SK-MEL-5 (cell line): Measurements from ENCODE around the gene PLXDC2. TPM values are rescaled to one million over a fixed set of nuclear protein-coding genes. Genes with fewer than 3 reads are reported as not detected.

Source experiments
- DNase-seq: peaks from one replicate; pipeline ENCODE4 v3.0.0-alpha.2; 2016; ENCODE audit warnings: low read depth, low spot score
- in situ Hi-C: cut with HindIII; loops from 2 replicates; pipeline ENCODE4 v1.10.0; 2016; ENCODE audit warnings: low sequenced_read_pairs, high pct_unique_total_duplicates, low pct_unique_long_range_greater_than_20kb
- total RNA-seq: library from RNA; depleted of rRNA; stranded (reverse); fragments of >200 nt; shearing (Covaris generic); gene quantifications from 2 replicates; pipeline ENCODE4 v1.2.3, GENCODE V29; 2014

The PLXDC2 gene
- total RNA-seq, 1 experiment from 2014 or later, result 0.03 TPM

DNA sequence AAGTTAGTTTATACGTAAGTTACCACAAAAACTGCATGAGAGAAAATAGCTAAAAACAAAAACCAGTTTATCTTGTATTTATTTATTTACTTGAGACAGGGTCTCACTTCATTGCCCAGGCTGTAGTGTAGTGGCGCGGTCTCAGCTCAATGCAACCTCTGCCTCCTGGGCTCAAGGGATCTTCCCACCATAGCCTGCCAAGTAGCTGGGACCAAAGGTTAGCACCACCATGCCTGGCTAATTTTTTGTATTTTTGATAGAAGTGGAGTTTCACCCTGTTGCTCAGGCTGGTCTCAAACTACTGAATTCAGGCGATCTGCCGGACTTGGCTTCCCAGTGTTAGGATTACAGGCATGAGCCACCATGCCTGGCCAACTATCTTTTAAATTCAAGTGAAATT lies 277.4 kb downstream of the PLXDC2 start:
- DNase-seq, result no peak
- in situ Hi-C loops, result no loop called here

DNA sequence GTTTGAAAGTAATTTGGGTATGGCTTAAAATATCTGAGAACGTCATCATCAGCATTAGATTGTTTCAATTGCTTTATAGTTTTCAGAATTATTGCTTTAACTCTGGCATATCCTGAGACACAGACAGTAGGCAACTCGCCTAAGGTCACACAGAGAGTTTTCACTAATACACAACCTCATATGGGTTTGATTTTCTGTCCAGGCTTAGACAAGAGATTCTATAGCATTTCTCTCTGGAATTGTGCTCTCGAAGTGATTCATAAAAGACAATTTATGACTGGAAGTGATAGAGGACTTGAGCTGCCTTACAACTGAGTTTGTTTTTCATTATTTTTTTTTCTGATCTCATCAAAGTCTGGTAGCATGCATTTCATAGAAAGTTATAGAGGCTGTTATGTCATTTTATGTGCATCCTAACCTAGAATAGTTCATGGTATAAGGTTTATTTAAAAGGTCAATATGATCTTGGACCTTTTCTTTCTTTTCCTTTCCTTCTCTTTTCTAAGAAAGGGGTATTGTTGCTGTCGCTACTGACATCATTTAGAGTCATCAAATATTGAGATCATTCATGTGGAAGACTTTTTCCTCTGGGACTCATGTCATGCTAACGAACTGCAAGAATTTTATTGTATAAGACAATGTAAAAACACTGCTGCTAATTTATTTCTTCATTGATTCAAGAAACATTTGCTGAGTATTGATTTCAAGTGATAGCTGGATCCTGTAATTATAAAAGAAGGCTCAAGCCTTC lies 278.2 kb downstream of the PLXDC2 start:
- in situ Hi-C loops, result no loop called here
- DNase-seq, result no peak

DNA sequence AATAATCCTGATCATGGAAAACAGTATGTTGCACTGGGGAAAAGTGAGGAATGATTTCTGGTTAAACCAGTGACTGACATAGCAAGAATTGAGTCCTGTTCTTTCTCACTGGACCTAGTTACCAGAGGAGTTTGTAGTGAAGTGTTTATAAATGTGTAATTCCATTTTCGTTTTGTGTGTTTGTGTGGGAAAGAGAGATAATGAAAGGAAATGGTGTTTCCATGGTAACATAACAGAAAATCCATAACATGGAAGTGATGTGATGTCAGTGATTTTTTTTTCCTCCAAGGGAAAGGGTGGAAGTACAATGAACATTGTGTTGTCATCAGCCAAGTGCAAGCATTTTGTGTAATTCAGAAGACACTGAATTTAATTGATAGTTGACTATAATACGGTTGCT lies 283.9 kb downstream of the PLXDC2 start:
- no peak for DNase-seq
- in situ Hi-C loops, result no loop called here

DNA sequence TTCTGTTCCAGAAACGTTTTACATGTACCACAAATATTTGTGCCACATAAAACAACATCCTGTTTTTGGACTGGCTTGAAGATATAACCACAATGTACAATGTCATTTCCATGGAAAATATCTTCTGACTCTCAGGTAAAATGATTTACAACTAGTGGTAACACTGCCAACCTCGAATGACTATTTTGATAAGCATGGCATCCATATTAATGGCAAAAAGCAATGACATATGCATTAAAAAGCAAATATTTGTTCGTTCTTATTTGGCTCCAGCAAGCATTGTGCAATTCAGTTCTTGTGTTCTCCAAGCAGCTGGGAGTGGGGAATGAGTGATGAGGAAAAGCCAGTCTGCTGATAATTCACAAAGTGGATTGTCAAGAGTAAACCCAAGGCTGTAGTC lies 289.0 kb downstream of the PLXDC2 start:
- in situ Hi-C loops, result no loop called here
- DNase-seq, result no peak

DNA sequence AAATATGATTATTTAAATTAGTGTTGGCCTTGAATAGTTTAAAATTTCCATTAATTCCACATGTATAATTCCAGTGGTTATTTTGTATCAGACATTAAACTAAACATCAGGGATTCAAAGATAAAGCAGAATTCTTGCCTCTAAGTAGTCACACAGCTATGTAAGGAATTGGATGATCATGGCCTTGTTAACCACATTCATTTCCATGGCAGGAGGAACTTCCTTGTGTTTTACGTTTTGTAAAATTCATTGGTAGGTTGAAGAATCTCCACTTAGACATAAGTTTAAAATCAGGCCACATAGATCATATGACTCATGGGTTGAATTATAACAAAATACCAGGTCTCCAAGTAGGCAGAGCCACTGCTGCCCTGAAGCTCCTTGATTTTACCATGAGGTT lies 289.7 kb downstream of the PLXDC2 start:
- in situ Hi-C loops, result no loop called here
- DNase-seq, result no peak

DNA sequence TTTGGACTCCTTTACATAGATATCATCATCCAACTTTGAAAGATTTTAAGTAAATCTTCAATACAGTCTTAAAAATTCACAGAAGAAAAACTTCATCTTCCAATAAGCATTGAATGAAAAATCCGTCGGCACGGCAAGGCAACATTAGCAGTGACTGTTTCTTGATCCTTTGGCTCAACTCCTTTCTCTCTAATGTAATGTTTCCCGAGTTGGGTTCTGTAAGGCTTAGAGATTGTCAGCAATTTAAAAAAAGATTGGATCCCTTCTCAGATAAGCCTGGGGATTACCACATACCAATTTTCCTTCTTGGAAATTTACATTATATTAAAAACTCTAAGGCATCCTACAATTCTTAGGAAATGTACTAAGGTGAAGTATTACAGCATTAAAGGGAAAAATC lies 291.8 kb downstream of the PLXDC2 start:
- in situ Hi-C loops, result no loop called here
- no peak for DNase-seq

DNA sequence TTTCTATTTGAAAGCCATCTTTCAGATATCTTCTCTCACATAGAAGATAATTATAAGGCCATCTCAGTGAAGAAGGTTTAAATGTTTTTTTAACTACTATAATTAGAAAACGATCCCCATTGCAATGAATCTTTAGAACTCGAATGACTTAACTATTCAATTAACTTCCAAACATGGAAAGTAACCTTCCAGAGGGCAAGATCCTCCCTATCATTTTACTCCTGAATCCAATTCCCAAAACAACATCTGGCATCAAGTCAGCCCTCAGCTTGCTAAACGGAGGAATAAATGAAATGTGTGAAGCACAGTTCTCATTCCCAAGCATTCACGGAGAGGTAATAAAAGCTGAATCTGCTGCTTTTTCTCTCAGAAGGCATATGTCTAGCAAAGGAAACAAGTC lies 293.4 kb downstream of the PLXDC2 start:
- in situ Hi-C loops, result no loop called here
- no peak for DNase-seq

DNA sequence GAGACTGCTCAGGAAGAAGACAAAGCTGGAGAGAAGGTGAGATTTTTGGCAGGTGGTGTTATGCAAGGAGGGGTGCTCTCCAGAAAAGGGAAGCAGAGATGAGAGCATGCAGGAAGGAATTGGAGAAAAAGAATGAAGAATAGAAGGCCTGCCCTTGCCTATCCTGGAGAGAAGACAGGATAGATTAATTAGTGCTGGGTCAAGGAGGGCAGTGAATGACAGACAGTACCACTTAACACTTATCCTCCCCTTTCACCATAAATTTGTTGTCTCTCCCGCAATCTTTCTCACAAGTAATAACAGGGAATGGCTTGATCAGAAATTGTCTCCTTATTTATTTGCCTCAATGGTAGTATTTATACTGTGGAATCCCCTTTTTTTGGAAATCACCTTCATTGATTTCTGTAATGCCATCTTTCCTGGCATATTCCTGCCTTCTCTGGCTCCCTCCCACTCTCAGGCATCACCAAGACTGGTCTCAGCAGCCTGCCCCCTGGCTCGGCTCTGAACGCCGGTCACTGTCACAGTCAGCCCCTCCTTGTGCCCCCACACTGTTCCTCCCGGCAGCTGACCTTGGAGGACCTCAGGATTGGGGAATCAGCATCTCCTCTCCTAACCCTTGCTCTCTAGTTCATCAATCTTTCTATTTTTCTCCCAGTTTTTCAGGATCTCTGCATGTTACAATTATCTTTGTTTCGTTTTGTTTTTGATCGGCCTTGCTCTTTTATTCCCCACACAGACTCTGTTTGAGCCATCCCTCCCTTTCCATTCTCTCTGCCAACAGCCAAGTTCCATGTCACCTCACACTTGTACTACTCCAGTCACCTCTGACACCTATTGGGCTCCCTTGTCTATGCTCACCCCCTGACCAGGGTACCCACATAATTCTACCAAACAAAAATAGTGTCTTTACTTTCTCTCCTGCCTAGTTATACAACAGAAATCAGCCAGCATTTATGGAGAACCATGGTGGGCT lies 294.2 kb downstream of the PLXDC2 start:
- in situ Hi-C loops, result no loop called here
- no peak for DNase-seq

DNA sequence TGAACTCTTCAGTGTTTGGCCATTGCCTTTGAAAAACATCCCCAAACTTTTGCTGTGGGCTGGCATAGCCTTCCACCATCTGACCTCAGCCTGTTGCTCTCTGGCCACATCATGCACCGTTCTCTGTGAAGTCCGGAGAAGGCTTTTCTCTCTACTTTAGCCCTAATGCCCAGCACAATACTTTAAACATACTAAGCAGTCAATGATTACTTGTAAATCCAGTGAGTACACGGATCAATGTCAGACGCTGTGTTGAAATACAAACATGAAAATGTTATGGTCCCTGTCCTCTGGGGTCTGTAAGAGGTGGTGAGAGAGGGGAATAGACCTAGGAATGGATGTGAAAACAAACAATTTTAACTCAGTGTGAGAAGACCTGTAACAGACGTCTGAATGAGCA lies 297.9 kb downstream of the PLXDC2 start:
- in situ Hi-C loops, result no loop called here
- no peak for DNase-seq

DNA sequence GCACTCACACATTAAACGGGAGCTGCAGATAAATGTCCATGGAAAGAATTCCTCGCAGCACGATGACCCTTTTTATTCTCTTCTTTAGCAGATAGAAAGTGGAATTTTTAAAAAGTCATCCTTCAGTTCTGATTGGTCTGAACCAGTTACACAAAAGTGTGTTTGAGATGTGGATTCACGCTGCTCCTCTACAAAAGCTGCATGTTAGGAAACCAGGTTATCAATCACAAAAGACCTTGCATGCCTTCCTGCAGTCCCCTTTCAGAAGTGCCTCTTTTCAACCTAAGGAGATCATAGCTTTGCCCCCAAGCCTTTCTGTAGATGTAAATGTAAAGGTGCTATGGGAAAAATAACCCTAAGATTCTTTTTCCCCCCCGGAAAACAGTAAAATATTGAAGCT lies 299.7 kb downstream of the PLXDC2 start:
- in situ Hi-C loops, result no loop called here
- DNase-seq, result no peak

DNA sequence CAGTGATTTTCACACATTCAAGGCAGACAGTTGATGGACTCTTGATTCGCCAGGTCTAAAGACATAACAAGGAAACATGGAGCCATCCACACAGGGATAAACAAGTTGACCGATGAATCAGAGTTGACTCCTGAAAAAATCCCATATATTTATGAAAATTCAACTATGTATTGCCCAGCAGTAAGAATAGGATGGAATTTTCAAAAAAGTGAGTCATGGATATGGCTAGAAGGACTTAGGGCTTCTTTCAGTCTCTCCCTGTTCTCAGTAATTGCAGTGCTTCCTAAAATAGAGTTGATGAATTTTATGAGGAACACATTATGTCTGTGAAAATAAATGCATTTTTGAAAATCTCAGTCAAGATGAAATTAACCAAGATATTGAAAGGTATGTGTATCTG lies 301.2 kb downstream of the PLXDC2 start:
- in situ Hi-C loops, result no loop called here
- no peak for DNase-seq

DNA sequence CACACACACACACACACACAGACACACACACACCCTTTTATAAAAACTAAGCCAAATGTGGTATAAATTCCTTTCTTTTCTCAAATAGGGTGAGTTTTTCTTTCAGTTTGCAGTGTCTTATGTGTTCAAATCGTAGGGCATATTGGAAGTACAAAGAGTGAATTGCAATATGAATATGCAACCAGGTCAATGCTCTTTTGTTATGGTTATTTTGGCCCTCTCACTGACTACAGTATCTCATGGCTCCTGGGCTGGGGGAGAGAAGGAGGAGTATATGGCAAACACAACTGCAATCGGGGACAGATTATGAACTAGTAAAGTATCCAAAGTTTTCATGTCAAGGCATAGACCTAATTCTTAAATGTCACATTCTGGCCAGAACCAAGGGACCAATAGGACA lies 301.9 kb downstream of the PLXDC2 start:
- DNase-seq, result no peak
- in situ Hi-C loops, result no loop called here

DNA sequence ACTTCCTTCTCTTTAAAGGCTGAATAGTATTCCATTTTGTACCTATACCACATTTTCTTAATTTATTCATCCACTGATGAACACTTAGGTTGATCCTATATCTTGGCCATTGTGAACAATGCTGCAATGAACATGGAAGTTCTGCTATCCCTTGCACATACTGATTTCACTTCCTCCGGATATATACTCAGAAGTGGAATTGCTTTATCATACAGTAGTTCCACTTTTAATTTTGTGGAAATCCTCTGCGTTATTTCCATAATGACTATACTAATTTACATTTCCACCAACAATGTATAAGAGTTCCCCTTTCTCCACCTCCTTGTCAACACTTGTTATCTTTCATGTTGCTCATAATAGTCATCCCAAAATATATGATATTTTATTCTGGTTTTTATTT lies 312.6 kb downstream of the PLXDC2 start:
- DNase-seq, result no peak
- in situ Hi-C loops, result no loop called here

DNA sequence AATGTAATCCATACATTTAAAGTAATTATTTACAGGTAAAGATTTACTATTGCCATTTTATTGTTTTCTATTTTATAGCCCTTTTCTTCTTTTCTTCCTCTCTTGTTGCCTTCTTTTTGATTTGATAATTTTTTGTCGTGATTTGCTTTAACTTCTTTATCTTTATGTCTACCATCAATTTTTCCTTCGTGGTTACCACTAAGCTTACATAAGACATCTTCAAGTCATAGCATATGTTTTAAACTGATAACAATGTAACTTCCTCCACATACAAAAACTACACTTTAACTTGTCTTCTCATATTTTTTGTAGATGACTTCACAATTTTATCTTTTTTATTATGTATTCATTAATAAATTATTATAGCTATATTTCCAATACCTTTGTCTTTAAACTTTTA lies 316.6 kb downstream of the PLXDC2 start:
- in situ Hi-C loops, result no loop called here
- DNase-seq, result no peak

DNA sequence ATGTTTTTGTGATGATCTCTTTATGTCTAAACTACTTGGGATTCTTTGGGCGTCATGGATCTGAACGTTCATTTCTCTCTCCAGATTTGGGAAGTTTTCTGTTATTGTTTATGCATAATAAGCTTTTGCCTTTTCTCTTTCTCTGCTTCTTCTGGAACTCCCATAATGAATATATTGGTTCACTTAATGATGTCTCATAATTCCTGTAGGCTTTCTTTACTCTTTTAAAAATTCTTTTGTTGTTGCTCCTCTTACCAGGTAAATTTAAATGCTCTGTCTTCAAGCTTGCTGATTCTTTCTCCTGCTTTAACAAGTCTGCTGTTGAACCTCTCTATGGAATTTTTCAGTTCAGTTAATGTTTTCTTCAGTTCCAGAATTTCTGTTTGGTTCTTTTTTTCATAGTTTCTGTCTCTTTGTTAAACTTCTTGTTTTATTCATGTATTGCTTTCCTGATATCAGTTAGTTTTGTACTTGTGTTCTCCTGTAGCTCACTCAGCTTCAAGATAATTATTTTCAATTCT lies 317.5 kb downstream of the PLXDC2 start:
- in situ Hi-C loops, result no loop called here
- DNase-seq, result no peak

DNA sequence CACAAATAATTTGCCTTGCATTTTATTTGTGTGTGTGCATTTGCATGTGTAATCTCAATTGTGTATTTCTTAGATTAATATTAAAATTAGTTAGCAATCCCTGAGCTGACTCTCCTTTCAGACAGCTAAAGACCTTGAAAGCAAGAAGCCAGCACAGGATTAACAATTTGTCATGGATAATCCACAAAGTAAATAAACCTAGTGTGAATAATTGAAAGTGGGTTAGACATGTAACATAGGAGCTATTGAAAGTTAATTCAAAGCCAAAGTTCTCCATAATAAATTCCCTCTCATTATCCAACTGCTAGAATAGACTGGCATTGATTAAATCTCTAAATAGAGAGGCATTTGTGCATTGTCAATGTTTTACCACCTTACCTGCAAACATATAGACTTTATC lies 326.1 kb downstream of the PLXDC2 start:
- no peak for DNase-seq
- in situ Hi-C loops, result no loop called here

DNA sequence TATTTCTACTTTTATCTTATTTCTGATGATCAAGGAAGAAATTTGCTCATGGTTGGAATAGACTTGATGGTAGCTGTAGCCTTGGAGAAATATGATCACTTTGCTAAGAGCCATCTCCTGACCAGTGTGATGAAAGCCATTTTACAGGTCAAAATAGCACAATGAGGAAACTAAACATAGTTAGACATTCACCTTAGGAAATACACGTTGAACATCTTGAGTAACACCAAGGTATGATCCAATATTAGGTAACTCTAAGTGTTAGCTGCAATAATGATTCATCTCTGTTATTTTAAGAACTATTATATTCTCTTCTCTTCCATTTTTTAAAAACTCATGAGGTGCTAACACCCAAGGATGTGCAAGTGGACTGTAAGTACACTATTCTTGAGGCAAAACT lies 328.0 kb downstream of the PLXDC2 start:
- no peak for DNase-seq
- in situ Hi-C loops, result no loop called here

DNA sequence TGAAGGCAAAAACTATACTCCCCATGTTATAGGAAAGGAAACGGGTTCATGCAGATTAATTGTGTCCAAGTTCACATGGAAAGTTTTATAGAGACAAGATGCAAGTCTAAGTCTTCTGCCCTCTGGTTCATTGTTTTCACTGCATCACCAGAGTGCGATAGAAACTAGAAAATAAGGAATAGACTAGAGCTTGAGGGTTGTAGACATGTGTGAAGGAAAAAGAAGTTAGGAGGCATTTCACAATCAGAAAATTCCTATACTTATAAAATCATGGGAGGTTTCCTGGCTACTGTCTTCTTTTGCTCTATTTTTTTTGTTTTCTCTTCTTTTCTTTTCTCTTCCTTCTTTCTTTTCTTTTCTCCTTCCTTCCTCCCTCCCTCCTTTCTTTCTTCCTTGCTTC lies 329.8 kb downstream of the PLXDC2 start:
- no peak for DNase-seq
- in situ Hi-C loops, result no loop called here

DNA sequence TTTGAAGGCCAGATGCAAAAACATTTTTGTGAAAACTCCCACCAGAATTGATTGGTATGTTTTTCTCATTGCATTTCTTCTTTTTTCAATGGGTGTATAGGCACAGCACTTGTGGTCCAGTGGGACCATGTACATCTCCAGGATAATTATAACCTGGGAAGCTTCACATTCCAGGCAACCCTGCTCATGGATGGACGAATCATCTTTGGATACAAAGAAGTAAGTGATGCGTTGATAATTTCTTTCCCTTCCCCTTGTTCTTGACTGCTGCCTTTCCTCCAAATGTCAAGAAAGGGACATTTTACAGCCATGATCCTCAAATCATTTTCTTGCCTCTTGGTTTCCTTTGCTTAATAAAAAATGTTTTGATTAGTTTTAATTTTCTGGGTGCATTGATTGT lies 331.5 kb downstream of the PLXDC2 start:
- in situ Hi-C loops, result no loop called here
- DNase-seq, result no peak
